ENCODE results near the gene PADI2.

PADI2 gene

DNA sequence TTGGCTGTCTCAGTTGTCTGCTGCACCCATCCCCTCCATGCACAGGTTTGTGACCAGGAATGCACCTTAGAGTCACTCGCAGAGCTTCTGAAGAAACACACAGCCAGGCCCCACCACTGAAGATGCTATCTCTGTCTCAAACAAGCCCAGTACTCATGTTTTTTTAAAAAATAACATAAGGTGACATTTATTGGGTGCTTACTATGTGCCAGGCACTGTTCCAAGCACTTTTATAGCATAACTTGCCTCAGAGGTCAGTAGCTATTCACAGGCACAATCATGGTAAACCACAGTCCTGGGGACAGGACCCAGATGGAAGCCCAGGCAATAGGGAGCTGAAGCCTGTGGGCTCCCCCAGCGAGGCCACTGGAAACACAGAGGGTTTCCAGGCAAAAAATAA lies 98.7 kb downstream of the PADI2 start:
- no peak for DNase-seq (ENCODE audit: low read depth in 2 of 2)

- DNase-seq (ENCODE audit: low read depth in 2 of 2): no peak
Observed at GRCh38 chr1:17018849-17019248, 100.4 kb downstream of the PADI2 start.

DNA sequence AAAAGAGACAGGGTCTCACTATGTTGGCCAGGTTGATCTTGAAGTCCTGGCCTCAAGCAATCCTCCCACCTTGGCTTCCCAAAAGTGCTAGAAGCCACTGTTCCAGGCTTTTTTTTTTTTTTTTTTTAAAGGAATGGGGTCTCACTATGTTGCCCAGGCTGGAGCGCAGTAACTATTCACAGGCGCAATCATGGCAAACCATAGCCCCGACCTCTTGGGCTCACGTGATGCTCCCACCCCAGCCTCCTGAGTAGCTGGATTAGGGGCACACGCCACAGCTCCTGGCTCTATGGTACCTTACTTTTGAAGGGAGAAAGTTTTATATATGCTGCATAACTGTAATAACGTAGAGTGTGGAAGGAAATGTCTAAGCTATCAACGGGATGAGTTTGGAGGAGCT lies 101.8 kb downstream of the PADI2 start:
- DNase-seq (ENCODE audit: low read depth in 2 of 2): no peak
